ENCODE measurements around the gene ZNF732.
A peak's percentile ranks its signal among the peaks of the same experiment; 100 is the strongest.
"Not testable (repeated sequence)": the region's sequence is repeated elsewhere in the genome, so short reads cannot be mapped to it uniquely, and the experiment has no call there.

The ZNF732 gene

GRCh38 chr4:271492-272103, 33.7 kb downstream of the ZNF732 start:
- no peak overlapping the region for H3K18ac ChIP-seq (ENCODE audit: low read length)
- no peak overlapping the region for H3K9ac ChIP-seq (ENCODE audit: low read length)
- H4K5ac ChIP-seq (ENCODE audit: low read length), result no peak overlapping the region
- no peak overlapping the region for H2BK120ac ChIP-seq (ENCODE audit: low read depth, low read length)
- H3K36me3 ChIP-seq (ENCODE audit: control insufficient read depth, insufficient read depth, low read length), result no peaks in the 10 kb centered on the region
- H2BK5ac ChIP-seq (ENCODE audit: low read length), result no peak overlapping the region
- no peak overlapping the region for H3K23ac ChIP-seq (ENCODE audit: low read length)
- no peak overlapping the region for H3K56ac ChIP-seq (ENCODE audit: low read length)
- no peak overlapping the region for H3K27ac ChIP-seq (ENCODE audit: low read depth, low read length)
- H3K27me3 ChIP-seq (ENCODE audit: insufficient read depth, low read length, poor library complexity), result no peaks in the 10 kb centered on the region
- no peak overlapping the region for H3K4me2 ChIP-seq (ENCODE audit: low read length)
- H3K79me2 ChIP-seq (ENCODE audit: control insufficient read depth, insufficient read depth, low read length), result no peaks in the 10 kb centered on the region
- no peaks in the 10 kb centered on the region for H3K79me1 ChIP-seq (ENCODE audit: low read length)
- no peak overlapping the region for H2AK5ac ChIP-seq (ENCODE audit: low read length)
- no peak overlapping the region for H3K4me3 ChIP-seq (ENCODE audit: low read length)
- no peaks in the 10 kb centered on the region for H3K4me1 ChIP-seq (ENCODE audit: control insufficient read depth, low read depth, low read length)
- H4K8ac ChIP-seq (ENCODE audit: low read depth, low read length), result no peak overlapping the region
- no CpG with 5 or more reads among the region's 3 CpGs for WGBS (ENCODE audit: extremely low coverage, insufficient coverage, low lambda C conversion rate)
- H3K4ac ChIP-seq (ENCODE audit: low read depth, low read length), result no peak overlapping the region
- no peak overlapping the region for H2BK15ac ChIP-seq (replicated peaks; ENCODE audit: low read depth)
- no peak for DNase-seq

- not testable (repeated sequence) for H2BK120ac ChIP-seq (ENCODE audit: low read depth, low read length); H2AK5ac ChIP-seq (ENCODE audit: low read length); H3K79me2 ChIP-seq (ENCODE audit: control insufficient read depth, insufficient read depth, low read length); H3K18ac ChIP-seq (ENCODE audit: low read length); H3K4ac ChIP-seq (ENCODE audit: low read depth, low read length); H4K8ac ChIP-seq (ENCODE audit: low read depth, low read length); H3K23ac ChIP-seq (ENCODE audit: low read length); DNase-seq; H3K36me3 ChIP-seq (ENCODE audit: control insufficient read depth, insufficient read depth, low read length); H3K79me1 ChIP-seq (ENCODE audit: low read length); H3K27ac ChIP-seq (ENCODE audit: low read depth, low read length); H2BK5ac ChIP-seq (ENCODE audit: low read length); H3K4me3 ChIP-seq (ENCODE audit: low read length); H3K27me3 ChIP-seq (ENCODE audit: insufficient read depth, low read length, poor library complexity); H3K56ac ChIP-seq (ENCODE audit: low read length); H2BK15ac ChIP-seq (replicated peaks; ENCODE audit: low read depth); H3K4me1 ChIP-seq (ENCODE audit: control insufficient read depth, low read depth, low read length); H3K4me2 ChIP-seq (ENCODE audit: low read length); H4K5ac ChIP-seq (ENCODE audit: low read length); H3K9ac ChIP-seq (ENCODE audit: low read length)
- WGBS (ENCODE audit: extremely low coverage, insufficient coverage, low lambda C conversion rate), result no CpG with 5 or more reads among the region's 11 CpGs
Observed at GRCh38 chr4:259240-259639, 46.0 kb downstream of the ZNF732 start.

- Histone ChIP-seq H3K4me2 (ENCODE audit: low read length) (no peak overlapping the region), H3K36me3 (ENCODE audit: control insufficient read depth, insufficient read depth, low read length) (no peaks in the 10 kb centered on the region), H3K23ac (ENCODE audit: low read length) (no peak overlapping the region), H4K8ac (ENCODE audit: low read depth, low read length) (no peak overlapping the region), H3K4me3 (ENCODE audit: low read length) (no peak overlapping the region), H3K27me3 (ENCODE audit: insufficient read depth, low read length, poor library complexity) (no peaks in the 10 kb centered on the region), H3K9ac (ENCODE audit: low read length) (no peak overlapping the region), H3K79me1 (ENCODE audit: low read length) (peaks cover 2% of the 10 kb centered on the region), H3K18ac (ENCODE audit: low read length) (no peak overlapping the region), H3K56ac (ENCODE audit: low read length) (no peak overlapping the region), H3K79me2 (ENCODE audit: control insufficient read depth, insufficient read depth, low read length) (no peaks in the 10 kb centered on the region), H2BK120ac (ENCODE audit: low read depth, low read length) (no peak overlapping the region), H4K5ac (ENCODE audit: low read length) (no peak overlapping the region), H3K4ac (ENCODE audit: low read depth, low read length) (no peak overlapping the region), H3K27ac (ENCODE audit: low read depth, low read length) (no peak overlapping the region), H2BK15ac (replicated peaks; ENCODE audit: low read depth) (no peak overlapping the region), H2BK5ac (ENCODE audit: low read length) (no peak overlapping the region), H2AK5ac (ENCODE audit: low read length) (no peak overlapping the region), H3K4me1 (ENCODE audit: control insufficient read depth, low read depth, low read length) (no peaks in the 10 kb centered on the region)
- peak; percentile 35 for DNase-seq
- no CpG with 5 or more reads among the region's 13 CpGs for WGBS (ENCODE audit: extremely low coverage, insufficient coverage, low lambda C conversion rate)
Observed at GRCh38 chr4:256492-256891, 48.8 kb downstream of the ZNF732 start.

GRCh38 chr4:253936-254756, 51.1 kb downstream of the ZNF732 start:
- H3K79me2 ChIP-seq (ENCODE audit: control insufficient read depth, insufficient read depth, low read length), result no peaks in the 10 kb centered on the region
- H4K5ac ChIP-seq (ENCODE audit: low read length), result no peak overlapping the region
- H3K23ac ChIP-seq (ENCODE audit: low read length), result no peak overlapping the region
- DNase-seq, result no peak
- H2BK120ac ChIP-seq (ENCODE audit: low read depth, low read length), result no peak overlapping the region
- no peak overlapping the region for H3K56ac ChIP-seq (ENCODE audit: low read length)
- no peak overlapping the region for H2BK5ac ChIP-seq (ENCODE audit: low read length)
- H4K8ac ChIP-seq (ENCODE audit: low read depth, low read length), result no peak overlapping the region
- no peaks in the 10 kb centered on the region for H3K36me3 ChIP-seq (ENCODE audit: control insufficient read depth, insufficient read depth, low read length)
- no peaks in the 10 kb centered on the region for H3K27me3 ChIP-seq (ENCODE audit: insufficient read depth, low read length, poor library complexity)
- no peaks in the 10 kb centered on the region for H3K79me1 ChIP-seq (ENCODE audit: low read length)
- no peak overlapping the region for H3K4me2 ChIP-seq (ENCODE audit: low read length)
- H3K27ac ChIP-seq (ENCODE audit: low read depth, low read length), result no peak overlapping the region
- H2AK5ac ChIP-seq (ENCODE audit: low read length), result no peak overlapping the region
- no peak overlapping the region for H3K4ac ChIP-seq (ENCODE audit: low read depth, low read length)
- no CpG with 5 or more reads among the region's 5 CpGs for WGBS (ENCODE audit: extremely low coverage, insufficient coverage, low lambda C conversion rate)
- H3K4me3 ChIP-seq (ENCODE audit: low read length), result no peak overlapping the region
- H2BK15ac ChIP-seq (replicated peaks; ENCODE audit: low read depth), result no peak overlapping the region
- H3K4me1 ChIP-seq (ENCODE audit: control insufficient read depth, low read depth, low read length), result no peaks in the 10 kb centered on the region
- H3K9ac ChIP-seq (ENCODE audit: low read length), result no peak overlapping the region
- H3K18ac ChIP-seq (ENCODE audit: low read length), result no peak overlapping the region

- no CpG with 5 or more reads among the region's 2 CpGs for WGBS (ENCODE audit: extremely low coverage, insufficient coverage, low lambda C conversion rate)
- Histone ChIP-seq H3K4me1 (ENCODE audit: control insufficient read depth, low read depth, low read length) (no peaks in the 10 kb centered on the region), H2AK5ac (ENCODE audit: low read length) (no peak overlapping the region), H3K36me3 (ENCODE audit: control insufficient read depth, insufficient read depth, low read length) (no peaks in the 10 kb centered on the region), H3K18ac (ENCODE audit: low read length) (no peak overlapping the region), H3K56ac (ENCODE audit: low read length) (no peak overlapping the region), H2BK5ac (ENCODE audit: low read length) (no peak overlapping the region), H3K79me1 (ENCODE audit: low read length) (no peaks in the 10 kb centered on the region), H3K9ac (ENCODE audit: low read length) (no peak overlapping the region), H4K8ac (ENCODE audit: low read depth, low read length) (no peak overlapping the region), H3K79me2 (ENCODE audit: control insufficient read depth, insufficient read depth, low read length) (no peaks in the 10 kb centered on the region), H3K4ac (ENCODE audit: low read depth, low read length) (no peak overlapping the region), H2BK120ac (ENCODE audit: low read depth, low read length) (no peak overlapping the region), H2BK15ac (replicated peaks; ENCODE audit: low read depth) (no peak overlapping the region), H3K4me3 (ENCODE audit: low read length) (no peak overlapping the region), H3K27me3 (ENCODE audit: insufficient read depth, low read length, poor library complexity) (no peaks in the 10 kb centered on the region), H3K4me2 (ENCODE audit: low read length) (no peak overlapping the region), H3K23ac (ENCODE audit: low read length) (no peak overlapping the region), H4K5ac (ENCODE audit: low read length) (no peak overlapping the region), H3K27ac (ENCODE audit: low read depth, low read length) (no peak overlapping the region)
- DNase-seq, result no peak
Observed at GRCh38 chr4:252065-252601, 53.1 kb downstream of the ZNF732 start.

All from mesendoderm (in vitro differentiated cells).